ENCODE measurements around the gene LHX6. TPM values are rescaled to one million over a fixed set of nuclear protein-coding genes. Genes with fewer than 3 reads are reported as not detected.

LHX6 gene
- total RNA-seq: 10 to 100 TPM in 1 of 4 donors, 1 to 10 TPM in 1, under 1 TPM in 1, not detected in 1; 0.68 to 12.7 (median 1.4) TPM

- no peak for DNase-seq
- intact Hi-C loops (cut with DNase I; ENCODE audit: low total_unique reads) (no loop called here), in situ Hi-C loops (cut with MboI; ENCODE audit: low pct_ligation_motif_present in 1 of 4, low pct_unique_long_range_greater_than_20kb in 1 of 4, low sequenced_read_pairs in 3 of 4) (no loop called here)
- 12% methylated on average over 38 of the region's 70 CpGs; no CpG with 5 or more reads in 1 of the 2 donors for WGBS, 2 donors (ENCODE audit: low coverage in 1 of 2)
- Histone ChIP-seq H3K4me3 (peak within 1 kb of the TSS in 3 of 4 donors; percentile 13 to 49 (median 28)), H3K27me3 (peaks cover 93% of the 10 kb centered on the region), H3K36me3 (no peaks in the 10 kb centered on the region), H3K27ac (no peak within 1 kb of the TSS), H3K4me1 (peaks cover 10 to 31% (median 18%) of the 10 kb centered on the region in 4 donors), H3K9me3 (no peaks in the 10 kb centered on the region)
- no peak for TF ChIP-seq POLR2A (IDR thresholded peaks at IDR 0.05)
- TF ChIP-seq, protein P1, sequence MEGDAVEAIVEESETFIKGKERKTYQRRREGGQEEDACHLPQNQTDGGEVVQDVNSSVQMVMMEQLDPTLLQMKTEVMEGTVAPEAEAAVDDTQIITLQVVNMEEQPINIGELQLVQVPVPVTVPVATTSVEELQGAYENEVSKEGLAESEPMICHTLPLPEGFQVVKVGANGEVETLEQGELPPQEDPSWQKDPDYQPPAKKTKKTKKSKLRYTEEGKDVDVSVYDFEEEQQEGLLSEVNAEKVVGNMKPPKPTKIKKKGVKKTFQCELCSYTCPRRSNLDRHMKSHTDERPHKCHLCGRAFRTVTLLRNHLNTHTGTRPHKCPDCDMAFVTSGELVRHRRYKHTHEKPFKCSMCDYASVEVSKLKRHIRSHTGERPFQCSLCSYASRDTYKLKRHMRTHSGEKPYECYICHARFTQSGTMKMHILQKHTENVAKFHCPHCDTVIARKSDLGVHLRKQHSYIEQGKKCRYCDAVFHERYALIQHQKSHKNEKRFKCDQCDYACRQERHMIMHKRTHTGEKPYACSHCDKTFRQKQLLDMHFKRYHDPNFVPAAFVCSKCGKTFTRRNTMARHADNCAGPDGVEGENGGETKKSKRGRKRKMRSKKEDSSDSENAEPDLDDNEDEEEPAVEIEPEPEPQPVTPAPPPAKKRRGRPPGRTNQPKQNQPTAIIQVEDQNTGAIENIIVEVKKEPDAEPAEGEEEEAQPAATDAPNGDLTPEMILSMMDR (IDR thresholded peaks at IDR 0.05): no peak
- no peak for TF ChIP-seq EP300 (IDR thresholded peaks at IDR 0.05; ENCODE audit: low read depth)
- no peak for TF ChIP-seq POLR2AphosphoS5 (IDR thresholded peaks at IDR 0.05)
These were observed at the start of gene LHX6 for GRCh38 chr9:122228568-122229484. LHX6 (minus strand) TSS chr9:122228957; CDS start chr9:122228740, 217 bp downstream.

GRCh38 chr9:122277285-122277897, 48.6 kb upstream of the LHX6 start:
- 99 to 100% methylated on average over 9 to 10 of the region's 10 CpGs for WGBS, 2 donors (ENCODE audit: low coverage in 1 of 2)
- Histone ChIP-seq H3K27ac (no peak overlapping the region), H3K36me3 (peaks cover 0 to 33% (median 4%) of the 10 kb centered on the region in 4 donors), H3K9me3 (no peaks in the 10 kb centered on the region), H3K4me3 (no peak overlapping the region), H3K27me3 (no peaks in the 10 kb centered on the region), H3K4me1 (peaks cover 0 to 8% (median 0%) of the 10 kb centered on the region in 4 donors)
- in situ Hi-C loops (cut with MboI; ENCODE audit: low pct_ligation_motif_present in 1 of 4, low pct_unique_long_range_greater_than_20kb in 1 of 4, low sequenced_read_pairs in 3 of 4): no loop called here
- DNase-seq: no peak
- intact Hi-C loops (cut with DNase I; ENCODE audit: low total_unique reads): no loop called here
- TF ChIP-seq EP300 (IDR thresholded peaks at IDR 0.05; ENCODE audit: low read depth) (no peak), POLR2A (IDR thresholded peaks at IDR 0.05) (no peak), POLR2AphosphoS5 (IDR thresholded peaks at IDR 0.05) (no peak)
- TF ChIP-seq, protein P1 (IDR thresholded peaks at IDR 0.05): no peak

- DNase-seq: no peak
- Histone ChIP-seq H3K27ac (no peak overlapping the region), H3K9me3 (no peaks in the 10 kb centered on the region), H3K4me3 (no peak overlapping the region), H3K36me3 (peaks cover 0 to 33% (median 5%) of the 10 kb centered on the region in 4 donors), H3K27me3 (no peaks in the 10 kb centered on the region), H3K4me1 (peaks cover 0 to 12% (median 0%) of the 10 kb centered on the region in 4 donors)
- in situ Hi-C loops (cut with MboI; ENCODE audit: low pct_ligation_motif_present in 1 of 4, low pct_unique_long_range_greater_than_20kb in 1 of 4, low sequenced_read_pairs in 3 of 4) (no loop called here), intact Hi-C loops (cut with DNase I; ENCODE audit: low total_unique reads) (no loop called here)
- TF ChIP-seq, protein P1 (IDR thresholded peaks at IDR 0.05): no peak
- TF ChIP-seq EP300 (IDR thresholded peaks at IDR 0.05; ENCODE audit: low read depth) (no peak), POLR2AphosphoS5 (IDR thresholded peaks at IDR 0.05) (no peak)
- WGBS, 2 donors (ENCODE audit: low coverage in 1 of 2): 92 to 94% methylated on average over 7 of the region's 7 CpGs
These were observed 47.3 kb upstream of the LHX6 start for GRCh38 chr9:122276096-122276495.

GRCh38 chr9:122274055-122274454, 45.3 kb upstream of the LHX6 start:
- intact Hi-C loops (cut with DNase I; ENCODE audit: low total_unique reads) (no loop called here), in situ Hi-C loops (cut with MboI; ENCODE audit: low pct_ligation_motif_present in 1 of 4, low pct_unique_long_range_greater_than_20kb in 1 of 4, low sequenced_read_pairs in 3 of 4) (no loop called here)
- Histone ChIP-seq H3K36me3 (peaks cover 0 to 30% (median 7%) of the 10 kb centered on the region in 4 donors), H3K9me3 (no peaks in the 10 kb centered on the region), H3K4me1 (peaks cover 0 to 12% (median 0%) of the 10 kb centered on the region in 4 donors), H3K4me3 (no peak overlapping the region), H3K27me3 (no peaks in the 10 kb centered on the region), H3K27ac (no peak overlapping the region)
- DNase-seq: no peak
- WGBS, 2 donors (ENCODE audit: low coverage in 1 of 2): 80 to 88% methylated on average over 2 of the region's 2 CpGs
- TF ChIP-seq POLR2A (IDR thresholded peaks at IDR 0.05) (no peak), EP300 (IDR thresholded peaks at IDR 0.05; ENCODE audit: low read depth) (no peak), POLR2AphosphoS5 (IDR thresholded peaks at IDR 0.05) (no peak)
- TF ChIP-seq, protein P1 (IDR thresholded peaks at IDR 0.05): no peak
